Colonic mucosa (tissue), 4 donors: ENCODE measurements around the gene C17orf50. TPM values are rescaled to one million over a fixed set of nuclear protein-coding genes. Genes with fewer than 3 reads are reported as not detected.

Source experiments
- DNase-seq: peaks from one replicate; pipeline ENCODE4 v3.0.0-alpha.2; 2020
- H3K27ac ChIP-seq: fragments of 200-600 bp; one replicate; pipeline ENCODE4 v1.8.0; 2021
- H3K27me3 ChIP-seq: fragments of 200-600 bp; one replicate; pipeline ENCODE4 v1.8.0; 2021
- H3K36me3 ChIP-seq: fragments of 200-600 bp; one replicate; pipeline ENCODE4 v1.8.0; 2021
- H3K4me1 ChIP-seq: fragments of 200-600 bp; one replicate; pipeline ENCODE4 v1.8.0; 2021; ENCODE audit warnings: mild to moderate bottlenecking
- H3K4me3 ChIP-seq: fragments of 200-600 bp; one replicate; pipeline ENCODE4 v1.8.0; 2021
- H3K9ac ChIP-seq, 2 donors: one replicate each; pipeline ENCODE4 v1.7.0; 2013; ENCODE audit warnings: control low read depth in 2 of 2, low read depth in 2 of 2, low read length in 2 of 2
- H3K9me3 ChIP-seq: fragments of 200-600 bp; one replicate; pipeline ENCODE4 v1.8.0; 2021
- intact Hi-C: fragments of 100-400 bp; cut with DNase I; formaldehyde crosslinking; loops from one replicate; pipeline ENCODE4 v1.14.1; 2022
- total RNA-seq, 2 donors: library from RNA; stranded (reverse); fragmentation: NEBNext Ultra II Directional in 1 of 2; extraction: Animal tissue kit (Norgen Biotek cat#: 25700) in 1 of 2; gene quantifications; one replicate each; pipeline ENCODE4 v1.2.1, GENCODE V29; 2021
- TF ChIP-seq, protein P1 (sequence below): fragments of 200-600 bp; IDR thresholded peaks from one replicate; pipeline ENCODE4 v1.8.0; 2022; ENCODE audit warnings: antibody characterized with exemption, mild to moderate bottlenecking
- donor health status: healthy.
- donor health status: DM: no; HTN: no; CAD: no.
- donor health status: DM: no; HTN: no; CAD: no.

Gene C17orf50
- total RNA-seq, 2 donors from 2014 or later, result not detected

DNA sequence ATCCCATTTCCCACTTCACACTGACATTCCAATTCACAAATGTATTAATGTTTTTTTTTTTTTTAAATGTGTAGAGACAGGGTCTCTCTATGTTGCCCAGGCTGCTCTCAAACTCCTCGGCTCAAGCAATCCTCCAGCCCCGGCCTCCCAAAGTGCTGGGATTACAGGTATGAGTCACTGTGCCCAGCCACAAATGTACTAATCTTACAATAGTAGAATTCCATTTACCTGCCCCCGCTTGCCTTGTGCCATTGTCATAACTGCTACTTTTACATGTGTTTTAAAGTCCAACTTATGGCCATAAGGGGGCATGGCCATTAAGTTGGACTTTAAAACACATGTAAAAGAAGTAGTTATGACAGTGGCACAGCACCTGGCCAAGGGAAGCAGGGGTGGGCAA is 30.2 kb downstream of the C17orf50 start:
- H3K36me3 ChIP-seq, result no peaks in the 10 kb centered on the region
- H3K27ac ChIP-seq, result no peak overlapping the region
- no peaks in the 10 kb centered on the region for H3K9me3 ChIP-seq
- no peaks in the 10 kb centered on the region for H3K27me3 ChIP-seq
- peaks cover 12% of the 10 kb centered on the region for H3K4me1 ChIP-seq
- TF ChIP-seq, protein P1, sequence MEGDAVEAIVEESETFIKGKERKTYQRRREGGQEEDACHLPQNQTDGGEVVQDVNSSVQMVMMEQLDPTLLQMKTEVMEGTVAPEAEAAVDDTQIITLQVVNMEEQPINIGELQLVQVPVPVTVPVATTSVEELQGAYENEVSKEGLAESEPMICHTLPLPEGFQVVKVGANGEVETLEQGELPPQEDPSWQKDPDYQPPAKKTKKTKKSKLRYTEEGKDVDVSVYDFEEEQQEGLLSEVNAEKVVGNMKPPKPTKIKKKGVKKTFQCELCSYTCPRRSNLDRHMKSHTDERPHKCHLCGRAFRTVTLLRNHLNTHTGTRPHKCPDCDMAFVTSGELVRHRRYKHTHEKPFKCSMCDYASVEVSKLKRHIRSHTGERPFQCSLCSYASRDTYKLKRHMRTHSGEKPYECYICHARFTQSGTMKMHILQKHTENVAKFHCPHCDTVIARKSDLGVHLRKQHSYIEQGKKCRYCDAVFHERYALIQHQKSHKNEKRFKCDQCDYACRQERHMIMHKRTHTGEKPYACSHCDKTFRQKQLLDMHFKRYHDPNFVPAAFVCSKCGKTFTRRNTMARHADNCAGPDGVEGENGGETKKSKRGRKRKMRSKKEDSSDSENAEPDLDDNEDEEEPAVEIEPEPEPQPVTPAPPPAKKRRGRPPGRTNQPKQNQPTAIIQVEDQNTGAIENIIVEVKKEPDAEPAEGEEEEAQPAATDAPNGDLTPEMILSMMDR, result no peak
- no peak overlapping the region for H3K4me3 ChIP-seq
- DNase-seq, result no peak
- no peak overlapping the region for H3K9ac ChIP-seq
- intact Hi-C loops, result no loop called here

DNA sequence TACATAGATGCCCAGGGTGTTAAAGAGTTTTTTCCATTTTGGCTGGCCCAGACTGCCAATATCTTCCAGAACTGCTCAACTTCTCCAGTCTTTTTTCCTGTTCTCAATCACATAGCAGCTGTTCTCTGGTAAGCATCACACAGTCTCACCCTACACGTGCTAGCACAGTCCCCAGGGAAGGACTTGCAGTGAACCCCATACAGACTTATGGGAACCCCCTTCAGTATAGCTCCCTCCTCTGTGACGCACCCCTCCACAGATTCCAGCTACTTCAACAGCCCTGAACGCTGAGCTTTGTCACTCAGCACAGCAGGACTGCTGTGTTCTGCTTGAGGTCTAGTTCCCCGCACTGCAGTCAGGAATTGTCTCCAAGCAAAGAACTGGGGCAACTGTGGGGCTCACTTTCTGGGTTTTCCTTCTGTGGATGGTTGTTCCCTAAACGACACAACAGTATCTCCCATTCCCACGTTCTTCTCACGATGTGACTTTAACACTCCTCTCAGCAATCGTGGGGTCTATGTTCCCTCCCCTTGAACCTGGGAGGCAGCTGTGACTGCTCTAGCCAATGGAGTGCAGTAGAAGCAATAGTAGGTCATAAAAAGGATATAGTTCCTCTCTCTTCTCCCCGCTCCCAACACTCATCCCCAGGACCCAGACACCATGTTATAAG is 31.1 kb downstream of the C17orf50 start:
- H3K4me1 ChIP-seq, result peaks cover 7% of the 10 kb centered on the region
- H3K9ac ChIP-seq, result no peak overlapping the region
- H3K4me3 ChIP-seq, result no peak overlapping the region
- H3K27ac ChIP-seq, result no peak overlapping the region
- no peaks in the 10 kb centered on the region for H3K9me3 ChIP-seq
- DNase-seq, result no peak
- intact Hi-C loops, result no loop called here
- TF ChIP-seq, protein P1, result no peak
- H3K36me3 ChIP-seq, result no peaks in the 10 kb centered on the region
- H3K27me3 ChIP-seq, result no peaks in the 10 kb centered on the region

DNA sequence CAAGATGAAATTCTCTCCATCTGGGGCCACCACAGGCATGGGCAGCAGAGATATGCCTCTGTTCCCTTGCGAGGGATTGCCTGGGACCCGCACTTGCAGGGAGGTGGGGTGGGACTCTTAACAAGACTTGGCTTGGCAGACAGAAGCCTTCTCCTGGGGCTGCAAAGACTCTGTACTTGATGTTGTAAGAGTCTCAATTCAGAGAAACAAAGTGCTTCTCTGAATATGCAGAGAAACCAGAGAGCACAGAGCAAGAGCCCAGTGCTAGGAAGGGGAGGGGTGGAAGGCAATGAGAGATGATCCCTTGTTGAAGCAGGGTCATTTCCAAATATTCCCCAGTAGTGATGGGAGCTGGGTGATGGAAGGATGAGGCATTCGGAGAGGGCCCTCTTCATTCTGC is 32.6 kb downstream of the C17orf50 start:
- intact Hi-C loops, result no loop called here

DNA sequence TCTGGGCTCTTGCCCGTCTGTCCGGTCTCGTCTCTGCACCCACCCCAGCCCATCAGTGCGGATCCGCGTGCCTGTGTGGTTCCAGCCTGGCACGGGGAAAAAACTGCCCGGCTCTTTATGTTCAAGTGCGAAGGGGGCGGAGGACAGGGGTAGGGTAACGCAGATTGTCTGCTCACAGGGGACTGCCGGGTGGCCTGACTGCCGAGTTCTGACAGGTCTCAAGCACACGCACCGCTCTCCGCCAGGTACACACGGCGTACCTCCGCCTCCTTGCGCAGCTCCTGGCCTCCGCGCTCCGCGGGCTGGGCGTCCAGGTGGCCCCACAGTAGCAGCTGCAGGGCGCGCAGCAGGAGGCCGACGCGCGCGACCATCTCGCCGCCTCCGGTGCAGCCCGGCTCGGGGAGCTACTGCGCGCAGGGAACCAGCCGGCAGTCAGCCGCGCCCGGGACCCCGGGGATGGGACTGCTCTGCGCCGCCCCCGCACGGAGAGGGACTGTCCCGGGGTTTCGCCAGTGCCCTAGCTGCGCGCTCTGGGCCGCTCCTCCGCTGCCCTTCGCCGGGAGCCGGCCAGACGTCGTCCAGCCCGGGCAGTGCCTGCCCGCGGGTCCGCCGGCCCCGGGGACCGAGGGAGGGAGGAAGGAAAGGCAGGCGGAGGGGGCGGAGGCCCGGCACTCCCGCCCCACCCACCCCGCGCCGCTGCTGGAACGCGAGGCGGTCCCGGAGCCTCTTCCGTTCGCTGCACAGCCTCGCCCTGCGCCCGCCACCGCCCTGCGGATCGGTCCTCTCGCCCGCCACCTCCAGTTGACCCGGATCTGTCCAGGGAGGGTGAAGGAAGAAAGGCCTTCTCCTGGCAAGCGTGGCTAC is 34.6 kb downstream of the C17orf50 start, which contains the start of gene MMP28:
TSS of gene MMP28 (minus strand) at position 635 of the 864 bp plus-strand sequence. CDS start at position 371, 264 bp downstream.
- no peaks in the 10 kb centered on the region for H3K9me3 ChIP-seq
- H3K4me1 ChIP-seq, result no peaks in the 10 kb centered on the region
- H3K36me3 ChIP-seq, result no peaks in the 10 kb centered on the region
- H3K9ac ChIP-seq, result peak within 1 kb of the TSS; percentile 85 to 88
- H3K27me3 ChIP-seq, result no peaks in the 10 kb centered on the region
- H3K27ac ChIP-seq, result peak within 1 kb of the TSS; percentile 80
- TF ChIP-seq, protein P1, result no peak
- H3K4me3 ChIP-seq, result peak within 1 kb of the TSS; percentile 83
- peak; percentile 84 for DNase-seq
- intact Hi-C loops, result no loop called here

More for the DNA sequence above, 32.6 kb downstream of the C17orf50 start:
- Histone ChIP-seq H3K36me3 (no peaks in the 10 kb centered on the region), H3K27me3 (no peaks in the 10 kb centered on the region), H3K27ac (no peak overlapping the region), H3K4me1 (peaks cover 2% of the 10 kb centered on the region), H3K4me3 (peak overlapping the region; percentile 4), H3K9ac (no peak overlapping the region), H3K9me3 (no peaks in the 10 kb centered on the region)
- DNase-seq, result peak; percentile 16
- TF ChIP-seq, protein P1, result no peak

DNA sequence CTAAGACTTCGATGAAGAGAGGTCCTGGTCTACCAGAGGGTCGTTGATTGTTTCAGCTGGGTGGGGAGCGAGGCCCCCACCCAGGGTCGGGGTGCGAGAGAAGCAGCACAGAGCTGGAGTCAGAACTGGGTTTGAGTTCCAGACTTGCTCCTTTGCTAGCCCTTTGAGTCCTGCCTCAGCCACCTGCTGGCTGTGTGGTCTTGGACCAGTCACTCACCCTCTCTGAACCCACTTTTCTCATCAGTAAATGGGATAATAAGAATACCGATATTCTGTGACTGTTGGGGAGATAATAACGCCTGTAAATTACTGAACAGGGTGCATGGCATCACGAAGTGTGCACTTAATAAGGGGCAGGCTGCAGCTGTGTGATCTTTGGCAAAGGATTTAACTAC is 35.2 kb downstream of the C17orf50 start:
- Histone ChIP-seq H3K9ac (peak overlapping the region; percentile 37 to 85), H3K36me3 (no peaks in the 10 kb centered on the region), H3K9me3 (no peaks in the 10 kb centered on the region), H3K27ac (peak overlapping the region; percentile 80), H3K4me1 (no peaks in the 10 kb centered on the region), H3K27me3 (no peaks in the 10 kb centered on the region), H3K4me3 (peak overlapping the region; percentile 83)
- no peak for DNase-seq
- TF ChIP-seq, protein P1, result no peak
- intact Hi-C loops, result no loop called here
